Osteoblast (primary cell): ENCODE data around the gene TOP2B. TPM values are rescaled to one million over a fixed set of nuclear protein-coding genes. Genes with fewer than 3 reads are reported as not detected.

Source experiments
- DNase-seq: peaks from one replicate; pipeline ENCODE4 v3.0.0; 2011; ENCODE audit warnings: low spot score, mixed read lengths; ENCODE audit not compliant: insufficient read length; ENCODE audit errors: missing footprints
- H2AFZ ChIP-seq: 2 replicates; pipeline ENCODE4 v1.6.0; 2011; ENCODE audit warnings: mild to moderate bottlenecking, low read length
- H3K27ac ChIP-seq: 2 replicates; pipeline ENCODE4 v1.5.1; 2011; ENCODE audit warnings: mild to moderate bottlenecking, low read depth, low read length, moderate library complexity
- H3K27me3 ChIP-seq: 2 replicates; pipeline ENCODE4 v1.6.0; 2012; ENCODE audit warnings: mild to moderate bottlenecking, control low read depth, inconsistent platforms, low read length, moderate library complexity; ENCODE audit not compliant: insufficient read depth
- H3K36me3 ChIP-seq: 2 replicates; pipeline ENCODE4 v1.5.1; 2011; ENCODE audit warnings: mild to moderate bottlenecking, low read length, control low read depth, moderate library complexity; ENCODE audit not compliant: insufficient read depth
- H3K4me1 ChIP-seq: 2 replicates; pipeline ENCODE4 v1.5.1; 2011; ENCODE audit warnings: mild to moderate bottlenecking, low read length, control low read depth, moderate library complexity; ENCODE audit not compliant: insufficient read depth
- H3K4me2 ChIP-seq: 2 replicates; pipeline ENCODE4 v1.6.0; 2011; ENCODE audit warnings: mild to moderate bottlenecking, low read length; ENCODE audit not compliant: insufficient read depth
- H3K4me3 ChIP-seq: fragments of 200-600 bp; sonication (generic); 3 replicates; pipeline ENCODE4 v1.5.1; 2012; ENCODE audit warnings: mild to moderate bottlenecking, low read length, inconsistent platforms; ENCODE audit not compliant: insufficient read depth
- H3K79me2 ChIP-seq: 2 replicates; pipeline ENCODE4 v1.6.0; 2012; ENCODE audit warnings: mild to moderate bottlenecking, low read length, control low read depth, inconsistent platforms; ENCODE audit not compliant: insufficient read depth
- H3K9me3 ChIP-seq: 2 replicates; pipeline ENCODE4 v1.5.1; 2011; ENCODE audit warnings: low read depth, low read length, control low read depth
- H4K20me1 ChIP-seq: 2 replicates; pipeline ENCODE4 v1.6.0; 2012; ENCODE audit warnings: mild to moderate bottlenecking, low read length, control low read depth; ENCODE audit not compliant: insufficient read depth
- total RNA-seq: library from RNA; depleted of rRNA; stranded (reverse); fragments of >200 nt; gene quantifications from 2 replicates; pipeline ENCODE4 v1.2.3, GENCODE V29; 2012
- TF ChIP-seq, protein P1 (sequence below): IDR thresholded peaks from 2 replicates; pipeline ENCODE4 v1.5.1; 2011; ENCODE audit warnings: mild to moderate bottlenecking, low read depth, low read length, moderate library complexity; ENCODE audit errors: extremely low read depth

The TOP2B gene
- total RNA-seq, 1 donor: 71.7 TPM

DNA sequence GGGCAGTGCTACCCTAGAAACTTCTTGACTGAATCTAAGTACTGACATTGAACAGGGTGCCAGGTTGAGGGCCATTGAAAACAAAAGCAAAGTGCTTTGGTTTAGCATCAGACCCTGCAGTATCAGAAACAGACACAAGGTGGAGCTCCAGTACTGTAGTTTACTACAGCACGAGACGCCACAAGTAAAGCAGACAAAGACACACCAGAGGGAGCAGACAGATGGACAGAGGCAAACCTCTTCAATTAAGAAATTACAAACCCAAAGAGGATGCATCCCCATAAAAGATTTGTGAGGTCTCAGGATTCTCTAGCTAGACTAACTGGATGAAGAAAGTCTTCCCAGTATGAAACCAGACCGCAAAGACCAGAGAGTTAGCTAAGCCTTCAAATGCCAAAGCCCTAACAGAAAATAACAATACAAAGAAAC, 16.6 kb downstream of the TOP2B start:
- Histone ChIP-seq H3K27ac (no peak overlapping the region), H3K4me2 (no peak overlapping the region), H4K20me1 (peaks cover 38% of the 10 kb centered on the region), H3K27me3 (no peaks in the 10 kb centered on the region), H3K79me2 (peaks cover 85% of the 10 kb centered on the region), H3K9me3 (no peaks in the 10 kb centered on the region), H3K36me3 (no peaks in the 10 kb centered on the region), H2AFZ (no peak overlapping the region), H3K4me3 (no peak overlapping the region), H3K4me1 (peaks cover 1% of the 10 kb centered on the region)
- TF ChIP-seq, protein P1, sequence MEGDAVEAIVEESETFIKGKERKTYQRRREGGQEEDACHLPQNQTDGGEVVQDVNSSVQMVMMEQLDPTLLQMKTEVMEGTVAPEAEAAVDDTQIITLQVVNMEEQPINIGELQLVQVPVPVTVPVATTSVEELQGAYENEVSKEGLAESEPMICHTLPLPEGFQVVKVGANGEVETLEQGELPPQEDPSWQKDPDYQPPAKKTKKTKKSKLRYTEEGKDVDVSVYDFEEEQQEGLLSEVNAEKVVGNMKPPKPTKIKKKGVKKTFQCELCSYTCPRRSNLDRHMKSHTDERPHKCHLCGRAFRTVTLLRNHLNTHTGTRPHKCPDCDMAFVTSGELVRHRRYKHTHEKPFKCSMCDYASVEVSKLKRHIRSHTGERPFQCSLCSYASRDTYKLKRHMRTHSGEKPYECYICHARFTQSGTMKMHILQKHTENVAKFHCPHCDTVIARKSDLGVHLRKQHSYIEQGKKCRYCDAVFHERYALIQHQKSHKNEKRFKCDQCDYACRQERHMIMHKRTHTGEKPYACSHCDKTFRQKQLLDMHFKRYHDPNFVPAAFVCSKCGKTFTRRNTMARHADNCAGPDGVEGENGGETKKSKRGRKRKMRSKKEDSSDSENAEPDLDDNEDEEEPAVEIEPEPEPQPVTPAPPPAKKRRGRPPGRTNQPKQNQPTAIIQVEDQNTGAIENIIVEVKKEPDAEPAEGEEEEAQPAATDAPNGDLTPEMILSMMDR: peak; percentile 93
- peak; percentile 71 for DNase-seq

DNA sequence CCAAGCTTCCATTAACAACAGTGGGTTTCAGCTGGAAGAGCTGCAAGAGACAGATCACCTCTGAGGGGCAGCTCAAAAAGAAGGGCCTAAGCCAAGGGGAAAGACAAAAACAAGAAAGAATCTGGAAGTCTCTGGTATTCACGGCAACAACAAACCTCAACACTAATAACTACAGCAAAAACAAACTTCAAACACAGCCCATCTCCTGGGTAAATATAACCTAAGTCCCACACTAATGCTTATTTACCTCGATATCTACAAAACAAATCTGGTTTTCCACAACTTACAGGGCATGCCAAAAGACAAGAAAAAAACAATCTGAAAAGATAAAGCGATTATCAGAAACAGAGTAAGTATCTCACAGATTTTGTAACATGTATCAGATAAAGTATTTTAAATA, 29.7 kb downstream of the TOP2B start:
- H4K20me1 ChIP-seq: no peaks in the 10 kb centered on the region
- H3K36me3 ChIP-seq: peaks cover 30% of the 10 kb centered on the region
- H3K4me1 ChIP-seq: no peaks in the 10 kb centered on the region
- H2AFZ ChIP-seq: no peak overlapping the region
- no peaks in the 10 kb centered on the region for H3K27me3 ChIP-seq
- H3K9me3 ChIP-seq: no peaks in the 10 kb centered on the region
- H3K79me2 ChIP-seq: no peaks in the 10 kb centered on the region
- H3K27ac ChIP-seq: no peak overlapping the region
- no peak overlapping the region for H3K4me2 ChIP-seq
- no peak overlapping the region for H3K4me3 ChIP-seq
- TF ChIP-seq, protein P1: no peak
- no peak for DNase-seq

- Histone ChIP-seq H3K36me3 (peaks cover 36% of the 10 kb centered on the region), H3K27me3 (no peaks in the 10 kb centered on the region), H3K4me2 (no peak overlapping the region), H3K9me3 (no peaks in the 10 kb centered on the region), H3K4me1 (no peaks in the 10 kb centered on the region), H3K27ac (no peak overlapping the region), H2AFZ (no peak overlapping the region), H3K79me2 (no peaks in the 10 kb centered on the region), H3K4me3 (no peak overlapping the region), H4K20me1 (no peaks in the 10 kb centered on the region)
- DNase-seq: no peak
- TF ChIP-seq, protein P1: no peak
Measured at GRCh38 chr3:25633919-25634318, 30.8 kb downstream of the TOP2B start.

- Histone ChIP-seq H3K4me3 (no peak overlapping the region), H3K9me3 (no peaks in the 10 kb centered on the region), H3K4me2 (no peak overlapping the region), H3K79me2 (no peaks in the 10 kb centered on the region), H3K36me3 (peaks cover 40% of the 10 kb centered on the region), H3K4me1 (no peaks in the 10 kb centered on the region), H4K20me1 (no peaks in the 10 kb centered on the region), H2AFZ (no peak overlapping the region), H3K27ac (no peak overlapping the region), H3K27me3 (no peaks in the 10 kb centered on the region)
- DNase-seq: no peak
- TF ChIP-seq, protein P1: no peak
Measured at GRCh38 chr3:25631989-25632388, 32.7 kb downstream of the TOP2B start.
